Measurements from ENCODE around the gene STX1B. TPM values are rescaled to one million over a fixed set of nuclear protein-coding genes. Genes with fewer than 3 reads are reported as not detected.

The STX1B gene
- total RNA-seq, 2 donors from 2014 or later = 1.3 to 2.1 TPM

DNA sequence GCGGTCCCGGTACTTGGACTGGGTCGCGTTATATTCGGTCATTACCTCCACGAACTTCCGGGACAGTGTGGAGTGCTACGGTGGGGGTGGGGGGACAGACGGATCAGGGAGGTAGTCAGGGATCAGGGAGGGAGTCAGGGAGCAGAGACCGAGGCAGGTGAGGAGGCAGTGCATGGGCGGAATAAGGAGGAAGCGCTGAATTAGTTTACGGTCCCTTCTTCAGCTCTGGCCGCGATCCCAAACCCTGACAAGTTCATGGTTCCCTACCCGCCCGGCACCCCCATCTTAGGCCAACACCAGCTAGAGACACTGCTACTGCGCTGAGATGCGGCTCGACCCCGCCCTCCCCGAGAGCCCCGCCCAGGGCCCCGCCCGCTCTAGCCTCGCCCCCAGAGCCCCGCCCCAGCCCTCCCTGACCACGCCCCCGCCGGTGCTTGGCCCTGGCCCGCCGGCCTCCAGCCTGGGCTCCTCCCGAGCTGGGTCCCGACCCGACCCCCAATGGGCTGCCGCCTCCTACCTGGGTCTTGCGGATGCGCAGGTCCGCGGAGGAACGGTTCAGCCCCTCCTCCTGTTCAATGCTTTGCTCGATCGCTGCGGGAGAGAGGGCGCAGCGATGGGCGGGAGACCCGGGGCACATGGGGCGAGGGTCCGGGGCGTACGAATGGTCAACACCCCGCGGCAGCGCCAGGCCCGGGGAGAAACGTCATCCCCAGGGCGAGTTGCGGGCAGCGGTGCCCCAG is 13.3 kb downstream of the STX1B start:
- Histone ChIP-seq H3K27ac (peak overlapping the region; percentile 68 to 71), H3K36me3 (no peaks in the 10 kb centered on the region), H3K4me1 (peaks cover 0 to 23% of the 10 kb centered on the region in 2 donors), H3K4me3 (peak overlapping the region; percentile 48 to 58), H3K27me3 (no peaks in the 10 kb centered on the region), H3K9me3 (no peaks in the 10 kb centered on the region)
- TF ChIP-seq, protein P1, sequence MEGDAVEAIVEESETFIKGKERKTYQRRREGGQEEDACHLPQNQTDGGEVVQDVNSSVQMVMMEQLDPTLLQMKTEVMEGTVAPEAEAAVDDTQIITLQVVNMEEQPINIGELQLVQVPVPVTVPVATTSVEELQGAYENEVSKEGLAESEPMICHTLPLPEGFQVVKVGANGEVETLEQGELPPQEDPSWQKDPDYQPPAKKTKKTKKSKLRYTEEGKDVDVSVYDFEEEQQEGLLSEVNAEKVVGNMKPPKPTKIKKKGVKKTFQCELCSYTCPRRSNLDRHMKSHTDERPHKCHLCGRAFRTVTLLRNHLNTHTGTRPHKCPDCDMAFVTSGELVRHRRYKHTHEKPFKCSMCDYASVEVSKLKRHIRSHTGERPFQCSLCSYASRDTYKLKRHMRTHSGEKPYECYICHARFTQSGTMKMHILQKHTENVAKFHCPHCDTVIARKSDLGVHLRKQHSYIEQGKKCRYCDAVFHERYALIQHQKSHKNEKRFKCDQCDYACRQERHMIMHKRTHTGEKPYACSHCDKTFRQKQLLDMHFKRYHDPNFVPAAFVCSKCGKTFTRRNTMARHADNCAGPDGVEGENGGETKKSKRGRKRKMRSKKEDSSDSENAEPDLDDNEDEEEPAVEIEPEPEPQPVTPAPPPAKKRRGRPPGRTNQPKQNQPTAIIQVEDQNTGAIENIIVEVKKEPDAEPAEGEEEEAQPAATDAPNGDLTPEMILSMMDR (IDR thresholded peaks at IDR 0.05) = no peak
- peak; percentile 78 for DNase-seq (ENCODE audit: low spot score)

DNA sequence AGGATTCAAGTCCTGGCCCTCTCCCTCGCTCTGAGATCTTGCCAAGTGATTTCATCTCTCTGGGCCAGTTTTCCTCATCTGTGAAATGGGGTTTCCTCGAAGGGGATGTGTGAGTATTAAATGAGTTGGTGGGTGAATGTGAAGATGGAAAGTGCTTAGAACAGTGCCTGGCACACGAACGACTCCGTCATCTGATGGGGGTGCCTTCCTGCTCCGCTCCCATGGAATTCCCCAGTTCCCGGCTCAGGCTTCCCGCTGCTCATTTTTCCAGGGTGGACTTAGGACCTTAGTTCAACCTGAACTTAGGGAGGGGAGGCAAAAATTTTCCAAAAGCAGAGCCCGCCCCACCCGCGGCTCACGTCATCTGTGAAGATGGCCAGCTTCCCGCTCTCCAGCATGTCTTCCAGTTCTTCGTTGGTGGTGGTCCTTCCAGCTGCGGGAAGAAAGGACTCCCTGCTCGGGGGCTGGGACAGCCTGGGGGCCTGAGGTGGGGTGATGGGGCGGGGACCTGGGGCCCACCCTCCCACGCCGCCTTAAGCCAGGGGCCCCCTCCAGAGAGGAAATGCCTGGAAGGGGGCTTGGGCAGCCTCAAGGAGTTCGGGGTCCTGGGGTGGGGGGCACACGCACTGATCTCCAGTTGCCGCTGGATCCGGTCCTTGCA is 14.0 kb downstream of the STX1B start:
- Histone ChIP-seq H3K36me3 (no peaks in the 10 kb centered on the region), H3K9me3 (no peaks in the 10 kb centered on the region), H3K4me3 (peak overlapping the region; percentile 48 to 58), H3K27ac (peak overlapping the region; percentile 68 to 71), H3K4me1 (peaks cover 0 to 18% of the 10 kb centered on the region in 2 donors), H3K27me3 (no peaks in the 10 kb centered on the region)
- DNase-seq (ENCODE audit: low spot score) = no peak
- TF ChIP-seq, protein P1 (IDR thresholded peaks at IDR 0.05) = no peak

DNA sequence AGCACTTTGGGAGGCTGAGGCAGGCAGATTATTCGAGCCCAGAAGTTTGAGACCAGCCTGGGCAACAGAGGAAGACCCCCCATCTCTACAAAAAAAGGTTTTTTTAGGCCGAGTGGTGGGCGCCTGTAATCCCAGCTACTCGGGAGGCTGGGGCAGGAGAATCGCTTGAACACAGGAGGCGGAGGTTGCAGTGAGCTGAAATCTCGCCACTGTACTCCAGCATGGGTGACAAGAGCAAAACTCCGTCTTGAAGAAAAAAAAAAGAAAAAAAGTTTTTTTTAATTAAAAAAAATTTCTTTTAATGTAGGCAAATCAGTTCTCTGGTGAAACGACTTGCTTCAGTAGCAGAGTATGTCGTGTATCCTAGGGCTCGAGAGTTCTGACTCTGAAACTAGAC is 14.5 kb downstream of the STX1B start:
- H3K4me1 ChIP-seq = peaks cover 0 to 18% of the 10 kb centered on the region in 2 donors
- H3K27me3 ChIP-seq = no peaks in the 10 kb centered on the region
- TF ChIP-seq, protein P1 (IDR thresholded peaks at IDR 0.05) = no peak
- H3K36me3 ChIP-seq = no peaks in the 10 kb centered on the region
- H3K4me3 ChIP-seq = no peak overlapping the region
- no peaks in the 10 kb centered on the region for H3K9me3 ChIP-seq
- no peak for DNase-seq (ENCODE audit: low spot score)
- peak overlapping the region in 1 of 2 donors; percentile 71 for H3K27ac ChIP-seq

DNA sequence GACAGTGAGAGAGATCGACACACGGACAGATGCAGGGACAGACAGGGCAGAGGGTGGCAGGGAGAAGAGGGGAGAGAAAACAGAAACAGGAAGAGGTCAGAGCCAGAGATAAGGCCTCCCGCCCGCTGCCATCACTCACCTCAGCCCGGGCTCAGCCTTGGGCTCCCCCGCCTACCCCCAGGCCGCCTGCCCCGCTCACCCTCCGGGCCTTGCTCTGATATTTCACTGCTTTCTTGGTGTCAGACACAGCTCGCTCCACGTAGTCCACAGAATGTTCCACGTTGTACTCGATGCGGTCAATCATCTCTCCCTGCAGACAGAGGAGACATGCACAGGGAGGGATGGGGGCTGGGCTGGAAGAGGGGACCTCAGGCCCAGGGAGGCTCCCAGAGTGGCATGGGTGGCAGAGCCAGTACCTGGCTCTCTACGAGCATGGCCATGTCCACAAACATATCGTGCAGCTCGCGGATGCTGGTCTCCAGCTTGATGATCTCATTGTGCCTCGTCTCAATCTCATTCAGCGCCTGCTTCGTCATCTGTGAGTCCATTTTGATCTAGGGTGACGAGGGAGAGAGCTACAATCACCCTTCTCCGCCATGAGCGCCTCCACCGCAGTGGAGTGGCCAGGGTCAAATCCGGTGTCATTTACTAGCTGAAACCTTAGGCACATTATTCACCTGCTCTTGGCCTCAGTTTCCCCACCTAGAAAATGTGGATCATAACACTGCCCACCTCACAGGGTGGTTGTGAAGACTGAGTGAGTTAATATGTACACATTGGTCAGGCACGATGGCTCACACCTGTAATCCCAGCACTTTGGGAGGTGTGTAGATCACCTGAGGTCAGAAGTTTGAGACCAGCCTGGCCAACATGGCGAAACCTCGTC is 17.3 kb downstream of the STX1B start:
- H3K27me3 ChIP-seq = no peaks in the 10 kb centered on the region
- H3K9me3 ChIP-seq = no peaks in the 10 kb centered on the region
- no peak overlapping the region for H3K27ac ChIP-seq
- peaks cover 0 to 18% of the 10 kb centered on the region in 2 donors for H3K4me1 ChIP-seq
- DNase-seq (ENCODE audit: low spot score) = no peak
- no peak overlapping the region for H3K4me3 ChIP-seq
- TF ChIP-seq, protein P1 (IDR thresholded peaks at IDR 0.05) = no peak
- no peaks in the 10 kb centered on the region for H3K36me3 ChIP-seq

DNA sequence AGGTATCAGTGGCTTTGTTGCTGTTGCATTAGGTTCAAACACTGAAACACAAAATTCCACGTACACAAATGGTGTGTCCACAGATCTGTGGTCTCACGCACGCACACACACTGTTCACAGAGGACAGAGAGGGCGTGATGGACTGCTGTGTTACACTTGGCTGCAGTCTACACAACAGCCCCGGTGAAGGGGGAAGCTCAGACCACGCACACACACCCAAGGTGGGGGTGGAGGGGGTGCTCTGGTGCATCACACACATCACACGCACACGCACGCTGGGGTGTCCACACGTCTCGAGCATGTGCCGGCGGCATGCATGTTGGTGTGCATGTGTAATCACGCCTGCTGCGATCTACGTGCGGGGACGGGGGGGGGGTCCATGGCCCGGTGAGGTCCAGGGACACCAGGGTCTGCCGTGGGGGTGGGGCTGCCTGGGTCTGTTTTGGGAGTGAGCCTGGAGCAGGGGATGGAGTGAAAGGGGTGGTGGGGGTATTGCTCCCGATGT is 18.1 kb downstream of the STX1B start:
- Histone ChIP-seq H3K4me3 (no peak overlapping the region), H3K4me1 (peaks cover 0 to 10% of the 10 kb centered on the region in 2 donors), H3K9me3 (no peaks in the 10 kb centered on the region), H3K27ac (no peak overlapping the region), H3K36me3 (no peaks in the 10 kb centered on the region), H3K27me3 (no peaks in the 10 kb centered on the region)
- TF ChIP-seq, protein P1 (IDR thresholded peaks at IDR 0.05) = no peak
- DNase-seq (ENCODE audit: low spot score) = no peak
